Natural killer cell treated with Interleukin-12 subunit alpha and Interleukin-12 subunit beta and Interleukin-15 and Interleukin-18, amount 100 ng/mL, for 72 hours (primary cell): Measurements from ENCODE around the gene RERE. TPM values are rescaled to one million over a fixed set of nuclear protein-coding genes. Genes with fewer than 3 reads are reported as not detected.
"Not testable (repeated sequence)": the region's sequence is repeated elsewhere in the genome, so short reads cannot be mapped to it uniquely, and the experiment has no call there.

Experiments
- ATAC-seq, 2 donors: fragments of 150-1000 bp; cut with Tn5 transposase in 1 of 2; sonication (Bioruptor Pico), chemical (Tn5 transposase) in 1 of 2; 2 replicates each; pipeline ENCODE4 v1.10.0; 2021
- DNase-seq: peaks from one replicate; pipeline ENCODE4 v3.0.0; 2022; ENCODE audit warnings: low spot score
- H3K27ac Mint-ChIP-seq, 2 donors: 1 replicate in 1 of 2; 2 replicates in 1 of 2; pipeline ENCODE4 v1.8.0; 2022; ENCODE audit warnings: mixed read lengths in 2 of 2, mild to moderate bottlenecking in 1 of 2, moderate library complexity in 1 of 2
- H3K27me3 Mint-ChIP-seq, 2 donors: 1 replicate in 1 of 2; 2 replicates in 1 of 2; pipeline ENCODE4 v1.8.0; 2022; ENCODE audit warnings: mixed read lengths in 2 of 2
- H3K36me3 Mint-ChIP-seq: one replicate; pipeline ENCODE4 v1.8.0; 2022; ENCODE audit warnings: mixed read lengths
- H3K4me1 Mint-ChIP-seq, 2 donors: 1 replicate in 1 of 2; 2 replicates in 1 of 2; pipeline ENCODE4 v1.8.0; 2022; ENCODE audit warnings: low read depth in 2 of 2, mixed read lengths in 2 of 2, mild to moderate bottlenecking in 1 of 2
- H3K4me3 Mint-ChIP-seq: one replicate; pipeline ENCODE4 v1.8.0; 2022; ENCODE audit warnings: mixed read lengths
- H3K9me3 Mint-ChIP-seq: 2 replicates; pipeline ENCODE4 v1.8.0; 2022; ENCODE audit warnings: mixed read lengths
- total RNA-seq, 2 donors: library from RNA; stranded (reverse); gene quantifications; one replicate each; pipeline ENCODE4 v1.2.3, GENCODE V29; 2022

Gene RERE
- total RNA-seq, 2 donors from 2014 or later, result 38.2 to 72.4 TPM

DNA sequence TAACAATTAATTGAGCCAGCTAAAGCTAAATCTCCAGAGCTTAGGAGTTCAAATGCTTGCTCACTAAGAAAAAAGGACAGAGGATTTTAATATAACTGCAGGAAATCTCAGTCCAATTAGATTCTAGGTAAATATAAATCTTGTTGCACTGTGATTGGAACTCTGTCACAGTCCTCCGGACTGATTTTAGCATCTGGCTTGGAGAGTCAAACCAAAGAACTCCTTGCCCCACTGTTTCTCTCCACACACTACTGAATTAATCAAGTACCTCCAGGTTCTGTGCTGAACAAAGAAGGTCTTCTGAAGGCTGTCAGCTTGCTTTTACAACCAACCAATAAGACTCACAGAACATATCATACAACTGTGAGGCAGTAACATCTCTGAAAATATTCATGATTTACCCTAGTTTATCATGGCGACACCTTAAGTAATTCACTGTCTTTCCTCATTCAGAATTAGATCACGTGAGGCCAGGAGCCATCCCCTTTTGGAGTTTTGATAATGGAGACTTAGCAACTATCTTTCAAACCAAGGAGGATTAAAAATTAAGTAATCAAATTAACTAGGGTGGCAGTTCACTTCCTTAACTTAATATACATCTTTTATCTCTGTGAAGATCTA, 176.0 kb downstream of the RERE start:
- no peak for DNase-seq
- Mint-ChIP-seq H3K4me3 (no peak overlapping the region), H3K36me3 (no peaks in the 10 kb centered on the region), H3K4me1 (peaks cover 0 to 9% of the 10 kb centered on the region in 2 donors), H3K9me3 (no peaks in the 10 kb centered on the region), H3K27me3 (no peaks in the 10 kb centered on the region), H3K27ac (no peak overlapping the region)
- ATAC-seq, result no peak

- H3K36me3 Mint-ChIP-seq, result no peaks in the 10 kb centered on the region
- peaks cover 0 to 8% of the 10 kb centered on the region in 2 donors for H3K4me1 Mint-ChIP-seq
- H3K27me3 Mint-ChIP-seq, result no peaks in the 10 kb centered on the region
- ATAC-seq, result no peak
- H3K27ac Mint-ChIP-seq, result no peak overlapping the region
- H3K4me3 Mint-ChIP-seq, result no peak overlapping the region
- no peak for DNase-seq
- H3K9me3 Mint-ChIP-seq, result no peaks in the 10 kb centered on the region
Measured at GRCh38 chr1:8640950-8641349, 176.5 kb downstream of the RERE start.

- H3K4me3 Mint-ChIP-seq, result no peak overlapping the region
- H3K27me3 Mint-ChIP-seq, result no peaks in the 10 kb centered on the region
- DNase-seq (no peak), ATAC-seq (no peak)
- no peaks in the 10 kb centered on the region for H3K36me3 Mint-ChIP-seq
- H3K4me1 Mint-ChIP-seq, result peaks cover 0 to 9% of the 10 kb centered on the region in 2 donors
- no peaks in the 10 kb centered on the region for H3K9me3 Mint-ChIP-seq
- H3K27ac Mint-ChIP-seq, result no peak overlapping the region
Measured at GRCh38 chr1:8639148-8639547, 178.3 kb downstream of the RERE start.

DNA sequence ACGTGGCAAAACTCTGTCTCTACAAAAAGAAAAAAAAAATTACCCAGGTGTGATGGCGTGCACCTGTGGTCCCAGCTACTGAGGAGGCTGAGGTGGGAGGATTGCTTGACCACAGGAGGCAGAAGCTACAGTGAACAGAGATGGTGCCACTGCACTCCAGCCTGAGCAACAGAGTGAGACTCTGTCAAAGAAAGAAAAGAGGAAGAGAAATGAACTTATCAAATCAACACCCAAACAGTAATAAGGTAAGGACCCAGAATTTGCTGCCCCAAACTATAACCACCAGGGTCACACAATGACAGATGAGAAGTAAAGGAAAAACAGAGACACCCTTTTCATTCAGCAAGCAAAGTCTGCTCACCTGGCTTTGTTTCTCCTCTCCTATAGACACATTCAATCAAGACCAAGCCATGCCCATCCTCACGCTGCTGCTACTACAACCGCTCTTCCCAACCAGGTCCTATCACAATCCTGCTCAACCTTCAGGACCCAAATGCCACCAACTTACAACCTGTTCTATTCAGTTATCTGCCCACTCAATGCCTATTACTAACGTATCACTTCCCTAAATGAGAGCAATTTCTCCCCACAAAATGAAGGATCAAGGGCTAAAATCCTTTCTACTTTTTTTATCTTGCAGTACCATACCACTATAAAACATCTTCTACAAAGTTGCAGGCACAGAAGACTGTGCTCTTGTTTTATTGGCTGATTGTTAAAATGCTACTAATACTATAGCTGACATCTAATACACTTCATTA, 183.5 kb downstream of the RERE start:
- Mint-ChIP-seq H3K27me3 (no peaks in the 10 kb centered on the region), H3K4me1 (peaks cover 22% of the 10 kb centered on the region in 2 donors), H3K4me3 (no peak overlapping the region), H3K27ac (no peak overlapping the region), H3K9me3 (no peaks in the 10 kb centered on the region), H3K36me3 (no peaks in the 10 kb centered on the region)
- no peak for ATAC-seq
- DNase-seq, result no peak

- Mint-ChIP-seq H3K9me3 (no peaks in the 10 kb centered on the region), H3K4me3 (no peak overlapping the region), H3K4me1 (peaks cover 20 to 24% of the 10 kb centered on the region in 2 donors), H3K27me3 (no peaks in the 10 kb centered on the region), H3K27ac (no peak overlapping the region), H3K36me3 (no peaks in the 10 kb centered on the region)
- ATAC-seq (no peak), DNase-seq (no peak)
Measured at GRCh38 chr1:8632102-8632501, 185.3 kb downstream of the RERE start.

DNA sequence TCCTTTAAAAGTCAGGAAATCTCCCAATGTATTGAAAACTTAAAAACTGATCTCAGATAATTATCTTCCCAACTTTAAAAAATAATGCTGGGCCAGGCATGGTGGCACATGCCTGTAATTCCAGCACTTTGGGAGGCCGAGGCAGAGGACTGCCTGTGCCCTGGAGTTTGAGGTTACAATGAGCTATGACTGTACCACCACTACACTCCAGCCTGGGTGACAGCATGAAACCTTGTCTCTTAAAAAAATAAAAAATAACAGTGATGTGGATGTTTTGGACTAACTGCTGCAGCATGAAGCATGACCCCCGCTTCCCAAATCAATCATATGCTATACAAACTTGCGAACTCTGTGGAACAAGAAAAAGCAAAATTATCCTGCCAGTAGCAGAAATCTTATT, 186.3 kb downstream of the RERE start:
- Mint-ChIP-seq H3K9me3 (no peaks in the 10 kb centered on the region), H3K27ac (no peak overlapping the region), H3K4me1 (peaks cover 29 to 34% of the 10 kb centered on the region in 2 donors), H3K36me3 (no peaks in the 10 kb centered on the region), H3K27me3 (no peaks in the 10 kb centered on the region), H3K4me3 (no peak overlapping the region)
- no peak for ATAC-seq
- no peak for DNase-seq

DNA sequence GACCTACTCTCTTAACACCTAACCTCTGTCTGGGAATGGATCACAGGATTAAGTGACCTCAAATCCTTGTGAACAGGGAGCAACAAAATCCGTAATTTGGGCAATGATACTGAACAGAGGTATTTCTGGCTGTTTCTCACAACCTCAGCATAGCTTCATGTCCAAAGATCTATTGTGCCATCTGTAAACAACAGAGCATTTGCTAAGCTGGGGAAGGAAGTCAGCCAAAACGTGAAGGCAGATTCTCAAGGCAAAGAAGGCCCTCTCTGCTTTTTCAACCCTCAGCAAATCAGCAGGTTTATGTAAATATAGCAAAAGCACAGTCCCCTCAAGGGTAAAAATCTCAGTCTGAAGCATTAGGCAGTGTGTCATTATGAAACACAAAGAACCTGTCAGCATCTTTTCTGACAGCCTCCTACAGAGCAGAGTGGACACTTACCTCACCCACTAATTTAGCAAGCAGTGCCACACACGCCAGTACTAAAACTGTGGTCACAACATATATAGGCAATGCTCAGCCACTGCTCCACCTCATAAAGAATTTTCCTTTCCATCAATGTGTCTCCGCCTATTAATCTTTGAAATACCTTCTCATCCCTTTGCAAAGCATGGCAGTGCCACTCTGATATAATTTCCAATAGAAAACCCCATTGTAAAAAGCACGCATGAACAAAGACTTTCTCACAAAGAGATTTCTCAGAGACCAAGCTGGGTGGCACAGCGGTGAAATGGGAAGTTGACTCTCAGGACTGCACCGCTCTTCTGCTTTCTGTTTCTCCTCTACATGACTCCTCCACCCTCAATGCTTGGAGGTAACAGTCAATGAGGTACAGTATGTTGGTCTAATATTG, 188.0 kb downstream of the RERE start:
- no peak overlapping the region for H3K4me3 Mint-ChIP-seq
- DNase-seq (no peak), ATAC-seq (peak; percentile 92)
- no peaks in the 10 kb centered on the region for H3K36me3 Mint-ChIP-seq
- H3K4me1 Mint-ChIP-seq, result peaks cover 40 to 45% of the 10 kb centered on the region in 2 donors
- peak overlapping the region in 1 of 2 donors; percentile 26 for H3K27ac Mint-ChIP-seq
- no peaks in the 10 kb centered on the region for H3K27me3 Mint-ChIP-seq
- H3K9me3 Mint-ChIP-seq, result no peaks in the 10 kb centered on the region

GRCh38 chr1:8628606-8629005, 188.8 kb downstream of the RERE start:
- peaks cover 41 to 50% of the 10 kb centered on the region in 2 donors for H3K4me1 Mint-ChIP-seq
- H3K4me3 Mint-ChIP-seq, result no peak overlapping the region
- H3K36me3 Mint-ChIP-seq, result no peaks in the 10 kb centered on the region

DNA sequence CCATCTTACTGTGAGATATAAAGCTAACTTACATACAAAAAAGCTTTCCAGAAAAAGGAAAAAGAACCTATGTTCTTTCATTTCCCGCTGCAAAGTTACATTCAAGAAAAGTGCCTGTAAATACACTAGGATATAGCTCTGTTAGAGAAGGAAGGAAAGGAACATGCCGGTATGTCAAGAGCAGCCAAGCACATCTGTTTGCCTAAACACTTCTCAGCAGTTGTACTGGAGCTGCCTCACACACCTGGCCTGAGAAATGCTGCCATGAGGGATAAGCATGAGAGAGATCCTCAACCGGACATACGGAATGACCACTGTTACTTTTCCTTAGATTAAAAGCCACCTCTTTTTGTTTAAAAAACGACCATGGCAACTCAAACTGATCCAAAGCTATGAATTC, 189.7 kb downstream of the RERE start:
- ATAC-seq, result no peak
- no peak for DNase-seq
- Mint-ChIP-seq H3K36me3 (no peaks in the 10 kb centered on the region), H3K4me1 (peaks cover 42 to 53% of the 10 kb centered on the region in 2 donors), H3K9me3 (no peaks in the 10 kb centered on the region), H3K27me3 (no peaks in the 10 kb centered on the region), H3K4me3 (no peak overlapping the region), H3K27ac (no peak overlapping the region)

More at GRCh38 chr1:8628606-8629005, 188.8 kb downstream of the RERE start:
- no peak overlapping the region for H3K27ac Mint-ChIP-seq
- ATAC-seq, result no peak
- H3K9me3 Mint-ChIP-seq, result no peaks in the 10 kb centered on the region
- no peak for DNase-seq
- H3K27me3 Mint-ChIP-seq, result no peaks in the 10 kb centered on the region

DNA sequence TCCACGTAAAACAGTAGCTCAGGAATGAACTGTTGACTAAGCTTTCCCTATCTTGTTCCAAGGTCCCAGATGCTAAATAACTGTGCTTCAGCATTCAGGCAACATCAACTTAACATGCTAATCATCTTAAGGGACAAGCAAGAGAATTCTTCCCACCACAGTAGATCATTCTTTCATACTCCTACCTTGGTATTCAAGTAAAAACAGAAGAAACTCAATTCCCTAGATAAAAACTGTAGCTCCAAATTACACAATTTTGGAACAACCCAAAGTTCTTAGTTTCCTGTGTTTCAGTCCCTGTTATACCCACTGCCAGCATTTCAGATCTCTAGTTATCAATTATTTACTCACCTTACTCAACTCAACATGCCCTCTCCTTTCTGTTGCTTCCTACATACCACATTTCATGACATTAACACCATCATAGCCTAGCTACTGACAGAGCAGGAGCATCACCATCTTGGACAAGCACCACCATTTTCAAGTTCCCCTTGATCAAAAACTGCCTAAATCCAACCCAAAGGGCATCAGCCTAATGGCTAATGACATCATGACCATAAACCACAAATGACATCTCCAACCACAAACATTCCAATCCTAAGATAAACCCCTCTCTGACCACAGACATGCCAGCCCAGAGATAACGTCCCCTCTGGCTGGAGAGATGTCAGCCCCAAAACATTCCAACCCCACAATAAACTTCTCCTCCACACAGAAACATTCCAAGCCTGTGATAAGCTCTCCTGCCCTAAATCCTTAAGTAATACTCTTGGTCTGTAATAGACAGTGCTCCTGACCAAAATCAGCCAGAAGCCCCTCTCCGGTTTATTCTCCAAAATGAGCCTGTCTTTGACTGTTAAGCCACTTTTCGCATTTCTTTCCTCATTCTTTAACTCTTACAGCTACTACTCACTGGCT, 191.2 kb downstream of the RERE start:
- Mint-ChIP-seq H3K9me3 (no peaks in the 10 kb centered on the region), H3K36me3 (no peaks in the 10 kb centered on the region), H3K4me1 (peaks cover 39 to 45% of the 10 kb centered on the region in 2 donors), H3K4me3 (no peak overlapping the region), H3K27me3 (no peaks in the 10 kb centered on the region), H3K27ac (peak overlapping the region in 1 of 2 donors; percentile 15)
- ATAC-seq (no peak), DNase-seq (no peak)

DNA sequence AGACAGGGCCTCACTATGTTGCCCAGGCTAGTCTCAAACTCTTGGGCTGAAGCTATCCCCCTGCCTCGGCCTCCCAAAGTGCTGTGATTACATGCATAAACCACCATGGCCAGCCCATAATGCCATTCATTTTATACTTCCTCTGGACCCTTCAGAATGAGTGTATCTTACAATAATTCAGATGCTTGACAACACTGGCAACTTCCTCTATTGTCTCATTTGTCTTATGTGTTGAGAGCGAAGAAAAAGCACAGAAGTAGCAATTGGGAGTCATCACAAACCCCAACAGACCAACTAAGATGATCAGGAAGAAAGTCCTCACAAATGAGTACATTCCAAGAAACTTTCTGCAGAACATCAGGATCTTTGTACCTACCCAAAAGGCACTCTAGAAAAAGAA, 191.9 kb downstream of the RERE start:
- Mint-ChIP-seq H3K4me1 (peaks cover 44 to 45% of the 10 kb centered on the region in 2 donors), H3K36me3 (no peaks in the 10 kb centered on the region), H3K27me3 (no peaks in the 10 kb centered on the region), H3K4me3 (no peak overlapping the region), H3K9me3 (no peaks in the 10 kb centered on the region), H3K27ac (peak overlapping the region in 1 of 2 donors; percentile 15)
- DNase-seq (no peak), ATAC-seq (no peak)

DNA sequence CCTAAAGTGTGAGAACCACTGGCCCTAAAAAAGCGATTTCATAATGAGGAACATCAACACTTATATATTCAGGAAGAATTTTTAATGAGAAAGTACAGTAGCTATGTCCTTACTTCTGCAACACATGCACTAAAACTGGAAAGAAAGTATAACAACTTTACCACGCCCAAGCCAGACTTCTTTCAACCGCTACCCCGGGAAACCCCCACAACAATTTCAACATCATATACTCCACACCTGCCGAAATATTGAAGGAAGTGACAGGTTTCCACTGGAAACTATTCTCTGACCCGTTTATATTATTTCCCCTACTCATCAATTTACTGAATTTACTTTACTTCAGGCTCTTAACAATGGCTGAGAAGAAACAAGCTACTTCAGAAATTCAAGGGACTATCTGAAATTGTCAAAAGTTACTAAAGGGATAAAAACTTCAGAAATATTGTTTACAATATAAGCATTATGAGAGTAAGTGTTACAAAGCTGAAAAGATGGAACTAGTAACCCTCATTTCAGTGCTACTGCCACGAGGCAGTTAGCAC, 193.7 kb downstream of the RERE start:
- ATAC-seq, DNase-seq, H3K4me3 Mint-ChIP-seq, H3K36me3 Mint-ChIP-seq, H3K27me3 Mint-ChIP-seq, H3K9me3 Mint-ChIP-seq: not testable (repeated sequence)
- peaks cover 29 to 34% of the 10 kb centered on the region in 2 donors for H3K4me1 Mint-ChIP-seq
- peak overlapping the region in 1 of 2 donors; percentile 23 for H3K27ac Mint-ChIP-seq
